ENCODE measurements around the gene DDX54.
"Not testable (repeated sequence)": the region's sequence is repeated elsewhere in the genome, so short reads cannot be mapped to it uniquely, and the experiment has no call there.

Gene DDX54

DNA sequence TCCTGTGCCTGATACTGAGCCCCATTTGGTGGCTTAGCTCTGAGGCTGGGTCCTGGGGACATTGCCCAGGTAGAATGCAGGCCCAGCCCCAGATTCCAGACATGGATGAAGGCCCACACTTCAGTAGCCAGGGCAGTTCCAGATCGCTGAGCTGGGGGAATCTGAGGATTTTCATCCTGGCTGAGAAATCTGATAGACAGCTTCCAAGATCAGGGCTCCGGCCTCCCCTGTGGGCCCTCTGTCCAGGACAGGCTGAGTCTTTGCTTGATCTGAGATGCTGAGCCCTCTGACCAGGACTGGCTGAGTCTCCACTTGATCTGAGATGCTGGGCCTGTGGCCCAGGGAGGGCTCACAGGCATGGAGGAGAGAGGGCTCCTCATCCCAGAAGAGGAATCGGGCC lies 46.5 kb downstream of the DDX54 start:
- no peak for DNase-seq (ENCODE audit: low spot score)

DNA sequence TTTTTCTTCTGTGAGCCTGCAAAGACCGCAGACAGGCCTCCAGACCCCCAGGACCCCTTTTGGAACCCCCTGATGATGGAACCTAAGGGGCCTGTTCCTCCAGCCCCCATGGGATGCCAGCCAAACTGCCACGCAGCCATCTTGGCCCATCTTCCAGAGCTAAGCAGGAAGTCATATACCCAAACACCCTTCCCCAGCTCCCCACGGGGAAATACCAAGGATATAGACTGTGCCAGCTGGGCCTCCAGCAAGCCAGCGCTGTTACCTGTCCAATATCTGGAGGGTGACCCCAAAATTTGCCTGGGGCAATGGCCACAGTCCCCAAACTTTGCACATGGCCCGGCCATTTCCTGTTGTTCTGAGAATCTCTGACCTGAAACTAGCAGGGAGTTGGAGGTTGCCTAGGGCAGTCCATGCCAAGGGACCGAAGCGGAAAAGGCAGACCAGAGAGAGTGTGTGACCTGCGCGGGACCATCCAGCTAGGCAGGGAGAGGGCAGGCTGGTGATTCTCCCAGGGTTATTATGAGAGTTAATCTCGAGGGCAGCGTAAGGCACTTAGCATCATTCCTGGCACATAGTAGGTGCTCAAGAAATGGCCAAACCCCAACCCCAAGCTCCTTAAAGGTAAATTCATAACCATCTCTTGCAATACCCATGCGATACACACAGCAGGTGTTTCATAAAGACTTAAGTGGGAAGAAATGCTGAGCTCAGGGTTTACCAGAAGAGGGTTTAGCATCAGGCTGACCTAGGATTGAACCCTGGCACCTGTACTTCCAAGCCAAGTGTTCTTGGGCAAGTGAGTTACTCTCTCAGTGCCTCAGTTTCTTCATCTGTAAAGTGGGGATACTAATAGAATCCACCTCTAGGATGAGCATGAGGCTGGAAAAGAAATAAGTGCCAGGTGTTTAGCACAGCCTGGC lies 47.2 kb downstream of the DDX54 start:
- DNase-seq (ENCODE audit: low spot score), result no peak

DNA sequence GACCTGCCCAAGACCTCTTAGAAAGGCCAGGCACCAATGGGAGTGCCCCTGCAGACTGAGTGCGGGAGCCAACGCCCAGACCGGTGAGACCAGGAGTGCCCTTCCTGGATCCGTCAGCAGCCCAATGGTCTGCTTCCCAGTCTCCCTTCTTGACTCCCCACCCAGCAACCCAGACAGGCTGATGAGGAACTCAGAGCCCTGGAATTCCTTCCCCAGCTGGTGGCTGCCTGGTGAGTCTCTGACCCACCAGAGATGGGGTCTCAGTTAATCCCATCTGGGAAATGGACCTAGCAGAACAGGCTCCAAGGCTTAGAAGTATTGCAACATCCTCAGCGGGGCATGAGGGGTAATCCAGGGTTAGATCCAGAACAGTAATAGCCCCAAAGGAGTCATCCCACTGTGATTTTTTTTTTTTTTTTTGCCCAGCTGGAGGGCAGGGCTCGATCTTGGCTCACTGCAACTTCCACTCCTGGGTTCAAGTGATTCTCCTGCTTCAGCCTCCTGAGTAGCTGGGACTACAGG lies 48.2 kb downstream of the DDX54 start:
- DNase-seq (ENCODE audit: low spot score), result no peak

DNA sequence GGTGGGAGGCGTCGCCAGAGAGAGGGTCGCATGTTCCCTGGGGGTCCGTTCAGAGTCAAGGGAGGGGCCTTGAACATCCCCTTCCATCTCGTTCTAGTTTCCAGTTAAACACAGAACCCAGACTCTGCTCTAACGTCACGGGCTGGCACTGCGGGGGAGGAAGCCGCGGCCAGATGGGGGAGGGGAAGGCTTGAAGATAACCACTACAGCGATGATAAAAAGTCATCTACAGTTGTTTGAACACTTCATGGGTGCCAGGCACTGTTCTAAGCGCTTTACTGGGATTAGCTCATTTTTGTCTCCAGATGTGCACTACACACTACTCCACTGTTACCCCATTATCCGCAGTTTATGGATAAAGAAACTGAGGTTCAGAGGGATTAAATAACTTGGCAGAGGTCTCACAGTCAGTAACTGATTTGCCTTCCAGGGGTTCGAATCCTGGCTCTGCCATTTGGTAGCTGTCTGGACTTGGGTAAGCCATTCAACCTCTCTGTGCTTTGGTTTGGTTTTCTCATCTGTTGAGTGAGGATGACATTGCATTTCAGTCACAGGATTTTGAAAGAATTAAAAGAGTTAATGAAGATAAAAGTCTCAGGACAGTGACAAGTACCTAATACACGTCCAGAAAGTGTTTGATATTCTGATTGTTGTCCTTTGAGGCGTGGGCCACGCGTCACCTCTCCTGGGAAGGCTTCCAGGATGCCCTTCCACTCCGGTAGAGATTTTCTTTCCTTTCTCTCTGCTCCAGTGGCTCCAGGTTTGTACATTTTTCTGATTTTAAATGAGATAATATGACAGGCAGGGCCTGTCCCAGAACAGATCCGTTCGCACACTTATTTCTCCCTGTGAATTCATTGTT lies 48.9 kb downstream of the DDX54 start:
- DNase-seq (ENCODE audit: low spot score), result peak; percentile 17

DNA sequence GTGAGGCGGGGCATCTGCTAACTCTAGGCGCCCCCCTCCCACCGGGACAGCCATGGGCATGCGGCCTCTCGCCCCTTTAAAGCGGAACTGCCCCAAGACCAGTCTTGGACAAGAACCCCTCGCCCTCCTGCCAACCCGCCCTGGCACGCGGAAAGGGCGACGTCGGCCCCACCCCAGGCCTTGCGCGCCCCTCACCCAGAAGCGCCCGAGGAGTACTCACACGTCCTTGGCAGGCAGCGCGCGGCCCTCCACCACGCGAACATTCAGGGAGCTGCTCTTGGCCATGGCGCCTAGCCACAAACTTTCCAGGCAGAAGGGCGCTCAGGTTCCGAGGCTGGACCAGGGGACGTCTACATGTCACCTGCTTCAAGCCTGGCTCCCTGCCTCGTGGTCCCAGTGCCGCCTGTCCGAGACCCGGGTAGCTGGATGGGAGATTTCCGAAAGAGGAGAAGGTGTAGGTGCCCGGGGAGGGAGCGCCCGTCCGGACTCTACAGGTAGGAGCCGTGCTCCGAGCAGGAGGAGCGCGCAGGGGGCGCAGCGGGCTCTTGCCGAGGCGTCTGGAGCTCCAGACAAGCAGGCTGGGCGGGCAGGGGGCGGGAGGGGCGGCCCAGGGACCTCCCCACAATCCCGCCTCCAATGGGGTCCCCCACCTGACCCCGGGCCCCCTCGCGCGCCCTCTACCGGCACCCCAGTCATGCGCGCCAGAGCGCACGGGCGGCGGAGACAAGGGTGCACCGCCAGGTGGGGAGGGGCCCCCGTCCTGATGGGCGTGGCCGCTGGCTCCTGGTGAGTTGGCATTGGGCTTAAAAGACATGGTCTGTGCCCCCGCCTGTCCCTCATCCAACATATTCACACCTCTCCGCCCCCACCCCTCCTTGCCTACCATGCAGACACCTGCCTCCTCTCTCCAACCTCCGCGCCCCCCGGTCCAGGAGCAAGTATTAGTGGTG lies 49.8 kb downstream of the DDX54 start, which contains the start of gene RASAL1:
RASAL1 (minus strand) TSS at position 584 of the 950 bp plus-strand sequence; CDS start at position 285, 299 bp downstream.
- DNase-seq (ENCODE audit: low spot score), result peak; percentile 61

DNA sequence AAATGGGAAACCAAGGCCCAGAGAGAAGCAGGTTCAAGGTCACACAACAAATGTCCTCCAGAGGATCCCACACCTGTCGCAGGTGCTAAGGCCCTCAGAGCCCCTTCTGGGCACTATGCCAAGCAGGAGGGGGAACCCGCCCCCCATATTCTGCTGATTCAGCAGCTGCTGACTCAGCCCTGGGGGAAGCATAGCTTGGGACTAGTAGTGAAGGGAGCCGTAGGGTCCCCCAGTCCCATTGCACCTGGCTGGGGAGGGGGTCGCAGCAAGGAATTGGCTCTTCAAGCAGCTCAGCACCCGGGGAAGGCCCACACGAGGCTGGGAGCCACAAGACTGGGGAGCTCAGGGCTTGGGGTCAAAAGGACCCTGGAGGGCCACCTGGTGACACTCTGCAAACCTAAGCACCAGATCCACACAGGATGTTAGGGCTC lies 50.7 kb downstream of the DDX54 start:
- DNase-seq (ENCODE audit: low spot score), result no peak

DNA sequence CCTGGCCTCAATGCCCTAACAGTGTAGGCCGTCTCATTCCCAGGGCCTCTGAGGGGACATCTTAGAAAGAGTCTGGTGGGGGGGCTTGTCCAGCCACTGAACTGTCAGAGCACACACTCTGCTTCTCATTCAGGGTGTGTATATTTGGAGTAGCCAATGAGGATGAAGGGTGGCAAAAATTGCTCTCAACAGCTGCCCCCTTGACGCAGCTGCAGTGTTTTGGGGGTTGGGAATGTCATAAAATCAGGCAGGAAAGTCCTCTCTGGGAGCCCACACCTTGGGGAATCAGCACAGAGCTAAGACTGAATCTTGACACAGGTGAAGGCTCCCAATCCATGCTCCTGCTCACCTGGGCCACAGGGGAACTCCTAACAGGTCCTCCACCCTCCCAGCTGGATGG lies 51.2 kb downstream of the DDX54 start:
- no peak for DNase-seq (ENCODE audit: low spot score)

DNA sequence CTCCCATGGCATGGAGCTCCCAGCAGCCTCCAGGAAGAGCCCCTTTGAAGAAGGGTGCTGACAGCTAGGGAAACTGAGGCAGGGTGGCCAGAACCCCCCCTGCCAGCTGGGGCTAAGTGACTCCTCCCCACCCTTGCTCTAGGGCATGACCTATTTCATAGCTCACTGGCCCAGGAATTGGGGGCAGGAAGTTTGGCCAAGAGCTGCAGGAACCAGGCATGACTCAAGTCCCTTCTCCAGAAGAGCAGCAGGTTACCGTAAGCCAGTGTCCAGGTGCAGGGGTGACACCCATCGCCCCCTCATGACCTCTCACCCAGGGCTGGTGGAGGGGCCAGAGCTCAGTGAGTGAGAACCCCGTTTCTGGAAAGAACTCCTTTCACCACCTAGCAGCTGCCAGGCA lies 51.6 kb downstream of the DDX54 start:
- no peak for DNase-seq (ENCODE audit: low spot score)

DNA sequence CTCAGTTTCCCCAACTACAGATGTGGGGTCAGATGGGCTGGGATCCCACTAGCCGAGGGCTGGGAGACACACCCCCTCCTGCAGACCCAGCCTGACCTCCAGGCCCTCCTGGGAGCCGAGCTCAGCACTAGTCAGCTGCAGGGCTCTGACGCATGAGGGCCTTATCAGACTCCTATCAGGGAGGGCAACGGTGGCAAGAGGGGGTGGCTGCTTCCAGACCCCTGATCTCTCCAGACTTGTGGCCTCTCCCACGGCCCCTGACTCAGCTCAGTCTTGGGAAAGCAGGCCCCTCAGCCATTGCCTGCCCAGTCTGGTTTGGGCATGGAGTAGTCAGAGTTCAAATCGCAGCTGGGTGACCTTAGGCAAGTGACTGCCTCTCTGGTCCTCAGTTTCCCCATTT lies 52.2 kb downstream of the DDX54 start:
- no peak for DNase-seq (ENCODE audit: low spot score)

DNA sequence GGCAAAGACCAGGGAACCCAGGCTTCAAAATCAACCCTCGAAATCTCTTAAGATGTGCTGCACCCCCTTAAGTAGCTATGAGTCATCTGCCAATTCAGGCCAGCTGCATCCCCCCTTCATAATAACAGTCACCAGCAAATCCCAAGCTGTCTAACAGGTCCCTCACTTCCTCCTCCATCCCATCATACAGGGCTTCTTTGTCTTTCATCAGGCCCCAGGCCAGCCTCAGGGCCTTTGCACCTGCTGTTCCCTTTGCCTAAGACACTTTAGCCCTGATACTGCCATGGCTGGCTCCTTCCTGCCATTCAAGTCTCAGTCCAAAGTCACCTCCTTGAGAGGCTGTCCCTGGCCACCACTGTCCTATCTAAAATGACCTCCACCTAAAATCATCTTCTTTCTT lies 53.7 kb downstream of the DDX54 start:
- no peak for DNase-seq (ENCODE audit: low spot score)

DNA sequence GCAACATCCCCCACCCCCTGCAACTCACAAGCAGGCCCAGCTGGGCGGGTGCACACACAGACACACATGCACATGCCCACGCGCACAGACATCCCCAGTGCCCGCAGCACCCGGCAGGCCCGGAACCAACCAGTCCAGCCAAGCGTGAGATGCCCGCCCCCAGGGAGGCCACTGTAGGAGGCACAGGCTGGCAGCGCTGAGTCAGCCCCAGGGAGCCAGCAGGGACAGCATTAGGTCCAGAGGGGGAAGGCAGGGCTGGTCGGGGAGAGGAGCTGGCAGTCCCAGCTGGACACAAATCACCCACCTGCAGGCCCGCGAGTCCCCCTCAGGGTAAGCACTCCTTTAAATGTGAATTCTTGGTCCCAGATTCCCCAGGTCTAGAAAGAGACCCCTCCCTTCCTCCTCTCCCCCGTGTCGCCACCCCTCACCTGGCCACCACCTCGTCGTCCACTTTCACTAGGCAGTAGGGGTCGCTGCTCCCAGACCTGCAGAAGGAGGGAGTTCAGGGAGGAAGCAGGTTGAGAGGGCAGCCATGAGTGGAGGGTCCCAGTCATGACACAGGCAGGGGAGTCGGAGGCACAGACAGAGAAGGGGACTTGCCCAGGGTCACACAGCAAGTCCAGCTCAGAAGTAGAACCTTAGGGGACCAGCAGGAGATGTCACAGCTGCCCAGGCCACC lies 54.7 kb downstream of the DDX54 start:
- DNase-seq (ENCODE audit: low spot score), result no peak

DNA sequence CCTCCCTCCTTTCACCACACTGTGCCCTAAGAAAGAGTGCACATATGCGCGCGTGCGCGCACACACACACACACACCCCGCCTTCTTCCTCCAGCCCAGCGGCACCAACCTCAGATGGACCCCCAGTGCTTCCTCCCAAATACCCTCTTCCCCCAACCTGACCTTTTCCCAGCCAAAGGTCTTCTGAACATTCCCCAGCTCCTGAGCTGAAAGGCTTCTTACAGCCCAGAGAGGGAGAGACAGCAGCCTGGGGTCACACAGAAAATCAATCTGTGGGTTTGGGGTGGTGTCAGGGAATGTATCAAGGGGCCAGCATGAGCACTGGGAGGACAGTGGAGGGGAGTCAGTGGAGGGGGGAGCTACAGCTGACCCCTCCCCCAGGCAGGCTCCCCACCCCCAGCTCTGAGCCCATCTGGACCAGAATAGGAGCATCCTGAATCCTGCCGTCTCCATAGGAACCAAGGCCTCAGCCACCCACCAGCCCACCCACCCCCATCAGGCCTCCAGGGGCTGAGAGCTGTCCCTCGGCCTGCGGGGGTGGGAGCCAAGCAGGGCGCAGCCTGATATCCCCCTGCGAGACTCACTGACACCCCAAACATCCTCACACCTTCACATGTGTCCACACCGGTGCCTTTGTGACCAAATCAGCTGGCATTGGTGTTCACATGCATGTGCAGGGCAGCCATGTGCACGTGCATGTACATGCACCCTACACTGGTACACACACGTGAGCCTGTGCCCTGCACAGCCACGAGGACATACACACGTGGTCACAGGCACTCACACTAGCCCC lies 55.4 kb downstream of the DDX54 start:
- DNase-seq (ENCODE audit: low spot score), result no peak

DNA sequence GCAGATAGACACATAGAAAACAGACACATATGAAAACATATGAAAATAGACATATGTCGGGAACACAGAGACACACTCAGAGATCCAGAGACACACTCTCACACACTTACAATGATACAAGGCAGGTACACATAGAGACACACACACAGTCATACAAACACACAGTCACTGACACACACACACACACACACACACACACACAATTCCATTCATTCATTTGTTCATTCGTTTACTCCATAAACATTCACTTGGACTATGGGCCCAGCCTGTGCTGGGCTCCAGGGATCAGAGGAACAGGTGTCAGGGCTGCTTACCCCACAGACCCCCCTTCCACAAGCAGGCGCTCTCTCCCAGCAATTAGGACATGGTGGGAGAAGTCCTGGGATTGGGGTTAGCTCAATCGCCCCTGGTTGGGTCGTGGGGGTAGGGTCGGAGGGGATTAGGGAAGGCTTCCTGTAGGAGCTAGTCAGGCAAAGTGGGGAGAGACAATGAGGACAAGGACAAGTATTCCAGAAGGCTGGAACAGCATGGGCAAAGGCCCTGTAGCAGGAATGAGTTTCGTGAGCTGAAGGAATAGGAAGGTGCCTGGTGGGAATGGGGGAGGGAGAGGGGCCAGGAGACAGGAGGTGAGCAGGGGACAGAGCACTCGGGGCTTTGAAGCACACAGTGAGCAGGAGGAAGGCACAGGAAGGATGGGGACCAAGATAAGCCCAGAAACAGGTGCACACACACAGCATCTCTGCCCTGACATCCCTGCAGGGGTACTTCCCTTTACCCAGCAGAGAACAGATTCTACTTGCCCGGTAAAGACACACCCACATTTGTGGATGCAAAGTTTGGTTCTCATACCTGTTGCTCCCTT lies 56.2 kb downstream of the DDX54 start:
- DNase-seq (ENCODE audit: low spot score), result no peak

DNA sequence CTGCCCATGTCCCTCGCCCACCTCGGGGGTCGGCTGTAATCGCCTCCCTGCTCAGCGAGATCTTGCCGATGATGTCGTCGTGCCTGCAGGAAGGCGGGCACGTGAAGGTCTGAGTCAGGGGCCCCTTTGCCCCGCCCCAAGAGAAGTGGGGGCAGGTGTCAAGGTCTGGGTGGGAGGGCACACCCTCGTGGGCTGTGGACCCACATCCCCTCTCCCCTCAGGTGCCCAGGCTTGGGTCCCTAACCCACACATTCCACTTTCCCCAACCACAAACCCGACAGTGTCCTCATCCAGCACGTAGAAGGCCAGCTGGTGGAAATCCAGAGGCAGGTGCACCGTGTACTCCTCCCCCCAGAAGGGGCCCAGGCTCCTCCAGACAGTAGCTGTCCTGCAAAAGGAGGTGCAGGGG lies 57.5 kb downstream of the DDX54 start:
- no peak for DNase-seq (ENCODE audit: low spot score)

DNA sequence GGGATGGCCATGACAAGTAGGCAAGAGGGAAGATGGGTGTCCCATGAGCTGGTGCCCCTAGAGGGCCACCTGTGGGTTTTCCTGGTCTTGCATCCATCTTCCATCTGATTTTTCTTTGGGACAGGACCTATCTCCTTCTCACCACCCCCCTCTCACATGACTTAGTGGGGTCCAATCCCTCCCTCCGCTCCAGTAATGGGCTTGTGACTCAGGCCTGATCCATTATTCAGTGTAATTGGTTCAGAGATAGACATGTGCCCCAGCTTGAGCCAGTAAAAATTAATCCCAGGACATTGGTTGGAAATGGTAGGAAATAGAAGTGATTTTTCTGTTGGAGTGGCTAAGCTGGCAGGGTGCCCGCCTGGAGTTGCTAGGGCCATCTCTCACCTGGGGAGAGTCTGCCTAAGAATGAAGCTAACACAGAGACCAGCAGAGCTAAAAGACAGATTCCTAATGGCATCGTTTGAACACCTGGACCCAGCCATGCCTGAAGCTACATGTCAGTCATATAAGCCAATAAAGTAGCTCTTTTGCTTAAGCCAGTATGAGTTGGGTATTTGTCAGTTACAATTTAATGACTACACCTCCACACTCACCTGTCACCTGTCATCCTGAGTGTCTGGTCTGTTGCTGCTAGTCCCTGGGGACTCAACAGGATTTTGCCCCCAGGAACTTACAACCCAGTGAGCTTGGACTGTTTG lies 64.5 kb downstream of the DDX54 start:
- DNase-seq (ENCODE audit: low spot score), result no peak

DNA sequence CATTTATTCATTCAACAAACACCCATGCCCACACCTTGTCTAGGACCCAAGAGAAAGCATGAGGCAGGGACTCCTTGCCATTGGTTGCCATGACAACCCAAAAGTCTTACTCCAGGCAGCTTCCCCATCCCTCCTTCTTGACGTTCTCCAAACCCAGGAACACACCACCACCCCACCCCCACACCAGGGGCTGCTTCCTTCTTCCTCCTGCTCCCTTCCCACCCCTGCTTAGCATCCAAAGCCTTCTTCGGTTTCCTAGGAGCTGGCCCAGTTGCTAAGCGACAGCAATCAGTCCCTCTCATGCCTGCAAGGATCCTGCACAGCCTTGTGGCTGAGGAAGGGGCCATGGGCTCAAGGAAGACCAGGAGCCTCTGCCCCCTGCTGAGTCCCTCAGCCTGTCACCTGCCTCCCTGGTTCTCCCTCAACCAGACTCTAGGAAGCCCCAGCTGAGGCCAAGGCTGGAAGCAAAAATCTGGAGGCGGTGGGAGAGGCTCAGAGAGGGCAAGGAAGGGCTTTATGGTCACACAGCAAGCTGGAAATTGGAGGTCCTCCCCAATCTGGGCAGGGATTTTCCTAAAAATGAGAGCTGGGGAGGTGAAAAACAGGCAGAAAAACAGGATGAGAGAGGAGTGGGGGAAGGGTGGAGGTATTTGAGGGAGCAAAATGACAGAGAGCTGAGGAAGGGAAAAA lies 65.2 kb downstream of the DDX54 start:
- DNase-seq (ENCODE audit: low spot score), result no peak

DNA sequence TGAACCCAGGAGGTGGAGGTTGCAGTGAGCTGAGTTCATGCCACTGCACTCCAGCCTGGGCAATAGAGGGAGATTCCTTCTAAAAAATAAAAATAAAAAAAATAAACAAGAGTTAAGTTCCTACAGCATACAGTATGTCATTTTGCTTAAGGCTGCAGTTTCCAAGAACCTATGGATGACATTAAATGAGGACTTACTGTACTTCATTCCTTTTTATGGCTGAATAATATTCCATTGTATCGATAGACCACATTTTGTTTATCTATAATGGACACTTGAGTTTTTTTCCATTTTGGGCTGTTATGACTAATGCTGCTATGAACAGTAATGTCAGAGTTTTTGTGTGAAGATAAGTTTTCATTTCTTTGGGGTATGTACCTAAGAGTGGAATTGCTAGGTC lies 67.1 kb downstream of the DDX54 start:
- no peak for DNase-seq (ENCODE audit: low spot score)

DNA sequence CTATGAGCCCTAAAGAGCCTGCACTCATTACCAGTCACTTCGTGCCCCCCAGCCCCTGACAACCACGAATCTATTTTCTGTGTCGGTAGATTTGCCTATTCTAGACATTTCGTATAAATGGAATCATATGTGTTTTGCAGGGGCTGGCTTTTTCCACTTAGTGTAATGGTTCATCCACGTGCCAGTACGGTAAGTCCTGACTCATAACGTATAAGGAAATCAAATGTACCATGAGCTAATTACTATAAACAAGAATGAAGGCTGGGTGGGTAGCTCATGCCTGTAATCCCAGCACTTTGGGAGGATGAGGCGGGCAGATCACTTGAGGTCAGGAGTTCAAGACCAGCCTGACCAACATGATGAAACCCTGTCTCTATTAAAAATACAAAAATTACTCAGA lies 67.6 kb downstream of the DDX54 start:
- DNase-seq (ENCODE audit: low spot score), result not testable (repeated sequence)

Measured in CD4-positive, alpha-beta T cell treated with Interleukin-15 for 4 hours (primary cell).